T-helper 1 cell treated with Interleukin-12 subunit alpha and Interleukin-12 subunit beta and Interleukin-4 antibody, amounts not matched to agents 30 μg/mL and 1 μg/mL, for 36 hours (primary cell): Measurements from ENCODE around the gene ARID3A.
A peak's percentile ranks its signal among the peaks of the same experiment; 100 is the strongest.
"Not testable (repeated sequence)": the region's sequence is repeated elsewhere in the genome, so short reads cannot be mapped to it uniquely, and the experiment has no call there.

Source experiments
- H3K27ac Mint-ChIP-seq: one replicate; pipeline ENCODE4 v1.8.0; 2021; ENCODE audit warnings: mild to moderate bottlenecking, mixed read lengths
- H3K27me3 Mint-ChIP-seq: one replicate; pipeline ENCODE4 v1.8.0; 2021; ENCODE audit warnings: low read depth, mixed read lengths
- H3K36me3 Mint-ChIP-seq: one replicate; pipeline ENCODE4 v1.8.0; 2021; ENCODE audit warnings: low read depth, mixed read lengths
- H3K4me1 Mint-ChIP-seq: one replicate; pipeline ENCODE4 v1.8.0; 2021; ENCODE audit warnings: low read depth, mixed read lengths
- H3K4me3 Mint-ChIP-seq: one replicate; pipeline ENCODE4 v1.8.0; 2021; ENCODE audit warnings: mild to moderate bottlenecking, moderate library complexity, mixed read lengths
- H3K9me3 Mint-ChIP-seq: one replicate; pipeline ENCODE4 v1.8.0; 2021; ENCODE audit warnings: mixed read lengths

The ARID3A gene

DNA sequence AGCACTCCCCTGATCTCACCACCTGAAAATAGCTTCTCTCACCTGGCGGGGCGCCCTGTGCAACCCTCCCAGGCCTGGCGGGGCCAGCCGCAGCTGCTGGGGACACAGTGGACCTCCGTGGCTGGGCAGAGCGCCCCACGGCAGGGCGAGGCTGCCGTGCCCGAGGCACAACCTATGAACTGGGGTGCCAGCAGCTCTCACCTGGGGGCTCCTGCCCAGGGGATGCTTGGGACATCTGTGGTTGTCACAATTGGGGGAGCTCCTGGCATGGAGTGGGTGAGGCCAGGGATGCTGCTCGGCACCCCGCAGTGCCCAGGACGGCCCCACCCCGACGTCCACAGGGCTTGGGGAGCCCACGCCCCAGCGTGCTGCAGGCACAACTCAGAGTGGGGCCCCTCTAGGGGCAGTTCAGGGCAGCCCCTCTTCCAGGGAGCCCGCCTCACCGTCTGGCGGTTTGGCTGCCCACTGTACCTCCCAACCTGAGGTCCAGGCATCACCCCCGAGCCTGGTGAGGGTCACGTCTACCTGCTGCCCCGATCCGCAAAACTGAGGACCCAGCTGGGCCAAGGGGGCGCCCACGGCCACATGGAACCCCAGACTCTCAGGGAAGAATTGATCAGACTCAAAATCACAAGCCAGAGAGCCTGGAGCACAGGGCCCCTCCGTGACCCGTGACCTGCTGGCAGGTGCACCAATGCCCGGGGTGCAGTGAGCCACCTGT lies 89.4 kb downstream of the ARID3A start:
- H3K4me1 Mint-ChIP-seq: peaks cover 22% of the 10 kb centered on the region
- no peak overlapping the region for H3K4me3 Mint-ChIP-seq
- no peaks in the 10 kb centered on the region for H3K9me3 Mint-ChIP-seq
- peaks cover 5% of the 10 kb centered on the region for H3K36me3 Mint-ChIP-seq
- no peak overlapping the region for H3K27ac Mint-ChIP-seq
- H3K27me3 Mint-ChIP-seq: no peaks in the 10 kb centered on the region

DNA sequence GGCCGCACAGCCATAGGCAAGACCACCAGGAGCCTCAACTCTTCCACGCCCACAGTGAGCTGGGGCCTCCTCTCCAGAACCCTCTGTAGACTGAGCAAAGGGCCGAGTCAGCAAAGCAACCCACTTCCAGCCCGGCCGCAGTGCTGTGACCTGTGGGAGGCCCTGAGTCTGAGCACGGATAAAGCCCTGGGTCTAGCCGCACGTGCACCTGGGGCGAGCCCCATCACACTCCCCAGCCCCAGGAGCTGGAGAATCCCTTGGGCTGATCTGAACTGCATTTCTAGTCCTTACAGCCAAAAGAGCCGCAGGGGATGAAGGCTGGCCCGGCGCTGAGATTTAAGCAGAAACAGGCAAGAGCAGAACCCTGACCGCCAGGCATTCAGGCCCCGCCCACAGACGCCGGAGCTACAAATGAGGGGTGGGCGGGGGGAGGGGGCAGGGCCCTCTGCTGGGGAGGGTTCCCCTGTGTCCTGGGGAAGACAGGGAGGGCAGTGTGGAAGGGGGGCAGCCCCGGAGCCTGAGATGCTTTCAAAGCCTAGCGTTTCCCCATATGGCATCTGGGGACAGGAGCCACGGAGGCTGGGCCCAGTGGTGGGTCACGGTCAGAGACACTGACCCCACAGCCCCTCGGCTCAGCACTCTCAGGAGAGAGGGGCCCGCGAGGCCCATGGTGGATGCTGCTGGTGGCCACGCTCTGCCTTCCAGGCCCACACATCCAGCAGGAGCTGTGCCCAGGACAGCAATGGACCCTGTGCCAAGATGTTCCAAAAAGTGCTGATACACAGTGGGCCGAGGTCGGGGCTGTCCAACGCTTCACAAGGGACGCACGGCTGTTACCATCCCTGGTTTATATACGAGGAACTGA lies 90.2 kb downstream of the ARID3A start:
- Mint-ChIP-seq H3K4me1 (peaks cover 22% of the 10 kb centered on the region), H3K4me3 (no peak overlapping the region), H3K36me3 (peaks cover 5% of the 10 kb centered on the region), H3K27me3 (no peaks in the 10 kb centered on the region), H3K9me3 (no peaks in the 10 kb centered on the region), H3K27ac (no peak overlapping the region)

DNA sequence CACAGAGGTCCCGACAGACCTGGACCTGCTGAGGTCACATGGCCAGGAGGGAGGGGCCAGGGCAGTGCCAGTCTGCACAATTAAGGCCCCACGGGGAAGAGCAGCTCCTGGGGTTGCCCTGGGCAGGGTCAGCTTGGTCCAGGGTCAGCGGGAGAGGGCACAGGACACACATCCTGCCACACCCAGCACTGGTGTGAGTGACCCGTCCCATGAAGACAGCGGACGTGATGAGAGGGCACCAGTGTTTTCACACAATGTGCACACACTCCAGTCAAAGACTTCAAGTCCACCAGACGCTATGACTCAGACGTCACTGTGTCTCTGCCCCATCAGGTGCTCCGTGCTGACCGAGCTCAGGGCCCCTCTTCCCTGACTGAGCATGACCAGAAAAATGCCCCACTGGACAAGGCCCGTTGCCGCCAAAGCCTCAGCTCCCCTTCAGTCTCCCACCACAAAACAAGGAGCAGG lies 90.8 kb downstream of the ARID3A start:
- Mint-ChIP-seq H3K9me3 (no peaks in the 10 kb centered on the region), H3K4me1 (peaks cover 26% of the 10 kb centered on the region), H3K27me3 (no peaks in the 10 kb centered on the region), H3K36me3 (peaks cover 5% of the 10 kb centered on the region), H3K4me3 (no peak overlapping the region), H3K27ac (peak overlapping the region; percentile 31)

DNA sequence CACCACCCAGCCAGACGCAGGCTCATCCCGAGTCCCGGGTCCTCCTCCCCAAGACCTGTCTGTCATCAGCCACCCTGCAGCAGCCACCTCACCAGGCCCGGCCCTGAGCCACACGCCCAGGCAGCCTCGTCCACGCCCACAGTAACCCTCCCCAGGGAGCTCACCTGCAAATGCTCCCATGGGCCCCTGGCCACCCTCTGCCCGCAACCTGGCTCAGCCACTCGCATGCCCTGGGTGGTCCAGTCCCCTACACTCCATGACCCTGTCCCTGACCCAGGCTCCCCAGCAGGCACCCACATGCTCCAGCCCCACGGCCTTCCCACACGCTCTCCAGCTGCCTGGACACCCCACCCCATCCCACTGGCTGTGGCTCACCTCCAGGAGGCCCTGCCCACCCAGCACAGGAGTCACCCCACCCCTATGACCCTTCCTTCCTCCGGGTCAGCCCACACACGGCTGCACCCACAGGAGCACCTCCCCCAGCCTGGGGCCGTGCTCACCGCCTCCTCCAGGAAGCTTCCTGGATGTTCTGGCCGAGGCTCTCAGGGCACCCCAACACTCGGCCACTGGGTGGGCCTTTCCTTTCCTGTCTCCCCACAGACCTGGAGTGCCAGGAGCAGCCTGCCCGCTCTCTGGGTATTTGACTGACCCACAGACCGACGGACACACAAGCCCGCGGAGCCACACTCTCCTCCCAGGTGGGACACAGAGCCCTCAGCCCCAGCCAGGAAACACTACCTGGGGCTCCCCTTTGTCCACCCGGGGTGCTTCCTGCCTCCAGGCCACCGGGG lies 91.5 kb downstream of the ARID3A start:
- H3K4me3 Mint-ChIP-seq: no peak overlapping the region
- no peaks in the 10 kb centered on the region for H3K9me3 Mint-ChIP-seq
- H3K27ac Mint-ChIP-seq: peak overlapping the region; percentile 31
- no peaks in the 10 kb centered on the region for H3K27me3 Mint-ChIP-seq
- H3K36me3 Mint-ChIP-seq: peaks cover 5% of the 10 kb centered on the region
- peaks cover 26% of the 10 kb centered on the region for H3K4me1 Mint-ChIP-seq

DNA sequence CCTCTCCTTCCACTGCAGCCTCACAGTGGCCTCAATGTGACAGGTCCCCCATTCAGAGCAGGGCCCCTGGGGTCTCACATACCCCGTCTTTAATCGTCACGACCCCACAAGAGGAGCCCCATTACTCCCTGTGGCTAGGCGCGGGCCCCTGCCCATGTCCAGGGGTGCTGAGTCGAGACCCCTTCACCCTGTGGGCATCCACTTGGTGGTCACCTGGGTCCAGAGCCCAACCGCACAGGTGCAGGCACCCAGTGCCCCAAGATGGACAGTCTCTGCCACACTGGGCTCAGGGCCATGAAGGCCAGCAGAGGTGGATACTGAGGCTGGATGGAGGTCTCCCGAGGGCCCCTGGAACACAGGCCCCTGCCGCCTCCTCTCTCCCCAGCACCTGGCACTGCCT lies 92.1 kb downstream of the ARID3A start:
- H3K27me3 Mint-ChIP-seq: no peaks in the 10 kb centered on the region
- peaks cover 5% of the 10 kb centered on the region for H3K36me3 Mint-ChIP-seq
- H3K9me3 Mint-ChIP-seq: no peaks in the 10 kb centered on the region
- no peak overlapping the region for H3K4me3 Mint-ChIP-seq
- peaks cover 26% of the 10 kb centered on the region for H3K4me1 Mint-ChIP-seq
- no peak overlapping the region for H3K27ac Mint-ChIP-seq

DNA sequence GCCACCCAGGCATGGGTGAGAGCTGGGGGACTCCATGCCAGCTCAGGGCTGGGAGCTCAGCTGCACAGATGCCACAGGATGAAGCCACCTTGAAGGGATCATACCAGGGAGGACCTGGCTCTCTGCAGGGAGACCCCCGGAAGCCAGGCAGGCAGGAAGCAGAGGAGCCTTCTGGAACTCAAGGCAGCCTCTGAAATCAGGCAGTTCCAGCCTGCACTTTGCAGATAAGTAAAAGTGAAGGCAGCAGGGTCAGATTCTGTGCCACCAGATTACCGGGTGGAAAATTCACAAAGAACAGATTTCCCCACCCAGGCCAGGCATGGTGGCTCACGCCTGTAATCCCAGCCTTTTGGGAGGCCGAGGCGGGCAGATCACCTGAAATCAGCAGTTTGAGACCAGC lies 92.6 kb downstream of the ARID3A start:
- Mint-ChIP-seq H3K9me3 (no peaks in the 10 kb centered on the region), H3K4me1 (peaks cover 26% of the 10 kb centered on the region), H3K4me3 (peak overlapping the region; percentile 58), H3K27me3 (no peaks in the 10 kb centered on the region), H3K27ac (no peak overlapping the region), H3K36me3 (peaks cover 5% of the 10 kb centered on the region)

DNA sequence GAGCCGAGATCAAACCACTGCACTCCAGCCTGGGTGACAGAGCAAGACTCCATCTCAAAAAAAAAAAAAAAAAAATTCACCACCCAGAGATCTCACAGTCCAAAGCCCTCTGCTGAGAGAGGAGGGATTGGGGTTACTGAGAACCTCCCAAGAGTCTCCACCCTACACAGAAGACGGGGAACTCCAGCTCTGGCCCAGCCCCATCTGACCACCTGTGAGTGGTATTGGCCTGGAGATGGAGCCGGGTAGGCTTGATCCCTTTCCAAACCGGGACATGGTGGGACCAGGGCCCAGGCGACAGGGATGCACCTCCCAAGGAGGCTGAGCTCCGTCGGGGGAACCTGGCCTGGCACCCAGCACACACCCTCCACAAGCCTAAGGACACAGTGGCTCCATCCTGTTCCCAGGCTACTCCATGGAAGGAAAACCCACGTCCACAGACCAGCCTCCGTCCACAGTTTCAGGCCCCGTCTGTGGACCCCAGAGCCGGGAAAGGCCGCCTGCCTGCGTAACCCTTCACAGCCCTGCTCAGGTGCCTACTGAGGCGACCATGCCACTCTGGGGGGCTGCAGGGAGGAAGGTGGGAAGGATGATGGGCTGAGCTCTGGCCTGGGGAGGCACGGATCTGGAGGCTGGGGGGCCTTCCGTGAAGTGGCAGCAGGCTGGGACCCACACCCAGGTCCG lies 93.2 kb downstream of the ARID3A start:
- no peaks in the 10 kb centered on the region for H3K9me3 Mint-ChIP-seq
- peaks cover 4% of the 10 kb centered on the region for H3K36me3 Mint-ChIP-seq
- H3K27ac Mint-ChIP-seq: peak overlapping the region; percentile 63
- no peaks in the 10 kb centered on the region for H3K27me3 Mint-ChIP-seq
- peak overlapping the region; percentile 58 for H3K4me3 Mint-ChIP-seq
- H3K4me1 Mint-ChIP-seq: peaks cover 26% of the 10 kb centered on the region

DNA sequence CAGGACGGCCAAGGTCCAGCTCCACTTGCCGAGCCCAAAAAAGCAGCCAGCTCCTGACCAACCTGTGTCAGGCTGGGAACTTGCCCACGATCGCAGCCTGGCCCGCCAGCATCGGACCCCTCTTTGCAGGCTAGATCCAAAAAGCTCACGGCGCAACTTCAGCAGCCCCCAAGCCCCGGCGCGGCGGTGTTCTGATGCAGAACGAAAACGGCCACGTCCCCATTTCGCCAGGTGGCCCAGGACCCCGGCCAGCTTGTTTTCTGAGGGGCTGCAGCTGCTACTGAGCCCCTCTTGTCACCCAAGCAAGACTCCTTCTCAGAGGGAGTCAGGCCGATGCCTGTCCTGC lies 93.8 kb downstream of the ARID3A start:
- peak overlapping the region; percentile 94 for H3K27ac Mint-ChIP-seq
- H3K4me1 Mint-ChIP-seq: peaks cover 24% of the 10 kb centered on the region
- H3K27me3 Mint-ChIP-seq: no peaks in the 10 kb centered on the region
- peaks cover 3% of the 10 kb centered on the region for H3K36me3 Mint-ChIP-seq
- H3K9me3 Mint-ChIP-seq: no peaks in the 10 kb centered on the region
- H3K4me3 Mint-ChIP-seq: peak overlapping the region; percentile 97

DNA sequence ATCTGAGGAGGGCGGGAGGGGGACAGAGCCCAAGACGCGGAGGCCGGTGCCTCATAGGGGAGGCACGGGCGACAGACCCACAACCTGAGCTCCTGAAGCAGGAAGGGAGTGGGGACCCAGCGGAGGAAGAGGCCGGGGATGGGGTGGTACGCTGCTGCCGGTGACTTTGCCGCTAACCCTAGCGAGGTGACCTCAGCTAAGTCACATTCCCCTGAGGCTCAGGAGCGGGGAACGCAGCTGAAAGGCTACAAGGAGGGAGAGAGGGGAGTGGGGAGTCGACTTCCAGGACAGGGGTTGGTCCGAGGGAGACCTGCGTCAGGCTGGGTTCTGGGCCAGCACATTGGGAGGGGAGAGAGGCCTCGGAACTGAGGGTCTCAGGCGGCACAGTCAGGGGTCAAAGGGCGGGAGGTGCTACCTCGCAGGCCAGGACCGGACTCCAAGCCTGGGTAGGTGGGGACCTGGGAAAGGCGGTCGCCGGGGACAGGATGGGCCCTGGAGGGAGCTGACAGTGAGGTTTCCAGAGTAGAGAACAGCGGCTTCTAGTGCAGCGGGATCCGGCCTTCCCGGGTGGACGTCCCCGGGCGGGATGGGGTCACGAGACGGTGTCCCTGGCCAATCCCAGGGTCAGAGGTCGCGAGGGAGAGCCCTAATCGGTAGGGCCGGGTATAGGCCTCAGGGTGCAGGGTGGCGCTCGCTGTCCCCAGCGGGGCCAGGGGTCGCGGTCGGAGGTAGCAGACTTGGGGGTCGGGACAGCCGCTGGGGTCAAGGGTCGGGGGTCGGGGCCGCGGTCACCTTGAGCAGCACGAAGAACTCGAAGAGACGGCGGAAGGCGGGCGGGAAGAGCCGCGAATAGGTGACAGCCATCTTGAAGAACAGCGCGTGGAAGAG lies 94.4 kb downstream of the ARID3A start:
- Mint-ChIP-seq H3K27ac (peak overlapping the region; percentile 94), H3K36me3 (peaks cover 3% of the 10 kb centered on the region), H3K4me3 (peak overlapping the region; percentile 97), H3K27me3 (no peaks in the 10 kb centered on the region), H3K9me3 (no peaks in the 10 kb centered on the region), H3K4me1 (peaks cover 24% of the 10 kb centered on the region)

DNA sequence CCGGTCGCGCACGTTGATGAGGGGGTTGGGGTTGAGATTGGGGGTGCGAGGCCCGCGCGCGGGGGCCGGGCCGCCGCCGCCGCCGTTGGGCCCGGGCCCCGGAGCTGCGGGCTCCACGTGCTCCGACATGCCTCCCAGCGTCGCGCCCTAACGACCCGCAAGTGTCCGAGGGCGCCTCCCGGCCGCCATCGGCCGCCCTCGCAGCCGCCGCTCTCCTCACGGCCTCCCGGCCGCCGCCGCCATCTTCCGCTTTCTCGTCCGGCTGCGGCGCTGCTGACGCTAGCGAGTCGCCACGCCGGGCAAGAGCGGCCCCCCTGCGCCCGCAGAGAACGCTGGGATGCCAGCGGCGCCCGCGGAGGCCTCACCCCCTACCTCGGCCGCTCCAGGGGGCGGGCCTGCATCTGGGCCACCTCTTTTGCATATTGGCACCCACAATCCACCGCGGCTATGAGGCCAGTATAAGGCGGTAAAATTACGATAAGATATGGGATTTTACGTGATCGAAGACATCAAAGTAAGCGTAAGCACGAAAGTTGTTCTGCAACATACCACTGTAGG lies 95.1 kb downstream of the ARID3A start, which contains the start of gene TMEM259:
Gene TMEM259 (minus strand): TSS at position 256 of the 558 bp plus-strand sequence. CDS start 127 bp downstream, at position 129.
- Mint-ChIP-seq H3K4me1 (peaks cover 26% of the 10 kb centered on the region), H3K4me3 (peak within 1 kb of the TSS; percentile 97), H3K27ac (peak within 1 kb of the TSS; percentile 99), H3K36me3 (peaks cover 3% of the 10 kb centered on the region), H3K27me3 (no peaks in the 10 kb centered on the region), H3K9me3 (no peaks in the 10 kb centered on the region)

DNA sequence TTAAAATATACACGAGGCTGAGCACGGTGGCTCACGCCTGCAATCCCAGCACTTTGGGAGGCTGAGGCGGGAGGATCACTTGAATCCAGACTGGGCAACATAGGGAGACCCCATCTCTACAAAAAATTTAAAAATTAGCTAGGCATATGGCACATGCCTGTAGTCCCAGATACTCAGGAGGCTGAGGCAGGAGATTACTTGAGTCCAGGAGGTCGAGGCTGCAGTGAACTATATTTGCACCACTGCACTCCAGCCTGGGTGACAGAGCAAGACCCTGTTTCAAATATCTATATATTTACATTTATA lies 98.0 kb downstream of the ARID3A start:
- not testable (repeated sequence) for H3K36me3 Mint-ChIP-seq, H3K27ac Mint-ChIP-seq, H3K4me3 Mint-ChIP-seq, H3K9me3 Mint-ChIP-seq, H3K27me3 Mint-ChIP-seq
- peaks cover 16% of the 10 kb centered on the region for H3K4me1 Mint-ChIP-seq

DNA sequence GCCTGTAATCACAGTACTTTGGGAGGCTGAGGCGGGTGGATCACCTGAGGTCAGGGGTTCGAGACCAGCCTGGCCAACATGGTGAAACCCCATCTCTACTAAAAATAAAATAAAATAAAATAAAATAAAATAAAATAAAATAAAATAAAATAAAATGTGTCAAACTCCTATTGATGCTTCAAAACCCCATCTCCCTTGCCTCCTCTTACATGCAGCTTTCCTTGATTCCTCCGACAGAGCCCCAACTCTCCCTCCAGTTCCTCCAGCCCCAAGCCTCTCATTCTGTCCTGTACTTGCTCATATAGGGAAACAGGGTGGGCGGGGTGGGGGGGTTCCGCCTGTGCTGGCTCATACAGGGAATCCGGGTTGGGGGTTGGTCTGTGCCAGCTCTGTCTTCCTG lies 99.2 kb downstream of the ARID3A start:
- not testable (repeated sequence) for H3K27me3 Mint-ChIP-seq, H3K9me3 Mint-ChIP-seq
- peaks cover 11% of the 10 kb centered on the region for H3K36me3 Mint-ChIP-seq
- peak overlapping the region; percentile 67 for H3K27ac Mint-ChIP-seq
- H3K4me3 Mint-ChIP-seq: peak overlapping the region; percentile 54
- peaks cover 15% of the 10 kb centered on the region for H3K4me1 Mint-ChIP-seq
